Measurements from ENCODE around the gene TPRA1. TPM values are rescaled to one million over a fixed set of nuclear protein-coding genes. Genes with fewer than 3 reads are reported as not detected.
A peak's percentile ranks its signal among the peaks of the same experiment; 100 is the strongest.

The TPRA1 gene
- total and polyA plus RNA-seq, 2 experiments from 2014 or later = 16.7 to 30.4 TPM

- H3K27me3 ChIP-seq (ENCODE audit: insufficient read depth) = no peaks in the 10 kb centered on the region
- no peaks in the 10 kb centered on the region for H3K79me2 ChIP-seq (replicated peaks; ENCODE audit: insufficient read depth)
- no peak overlapping the region for H3K4me3 ChIP-seq
- no peak for TF ChIP-seq NANOG (IDR thresholded peaks at IDR 0.05; ENCODE audit: borderline replicate concordance)
- no peak for TF ChIP-seq JUNB (IDR thresholded peaks at IDR 0.05; ENCODE audit: unreplicated experiment)
- TF ChIP-seq ZNF114 (CRISPR knock-in tag; IDR thresholded peaks at IDR 0.05) = no peak
- TF ChIP-seq ZNF331 (CRISPR knock-in tag; IDR thresholded peaks at IDR 0.05; ENCODE audit: low read depth) = no peak
- H3K36me3 ChIP-seq (ENCODE audit: insufficient read depth) = no peaks in the 10 kb centered on the region
- Mint-ChIP-seq H3K36me3 (ENCODE audit: low read depth) (no peaks in the 10 kb centered on the region; the same call in 2 of the 3 replicates), H3K27me3 (ENCODE audit: insufficient read depth, low read depth, poor library complexity) (peaks cover 14% of the 10 kb centered on the region), H3K9me3 (no peaks in the 10 kb centered on the region), H3K27ac (no peak overlapping the region), H3K4me3 (no peak overlapping the region), H3K4me1 (peaks cover 18% of the 10 kb centered on the region)
- 0 out of 2 replicates have a peak, but pooled peaks cover 5% of the 10 kb centered on the region for H3K4me1 ChIP-seq (ENCODE audit: insufficient read depth)
- H3F3A ChIP-seq (replicated peaks; ENCODE audit: low read depth) = no peaks in the 10 kb centered on the region
- H4K20me1 ChIP-seq (replicated peaks; ENCODE audit: insufficient read depth) = no peaks in the 10 kb centered on the region
- H2AFZ ChIP-seq = no peak overlapping the region
- no peaks in the 10 kb centered on the region for H3K9me2 ChIP-seq (ENCODE audit: insufficient read depth)
- no peak for ATAC-seq
- no peak overlapping the region for H3K4me2 ChIP-seq
- H3K27ac ChIP-seq (ENCODE audit: low read depth) = no peak overlapping the region
- DNase-seq (ENCODE audit: low spot score) = no peak
Measured at GRCh38 chr3:127538569-127538968, 52.0 kb downstream of the TPRA1 start.

GRCh38 chr3:127536830-127537812 lies 53.4 kb downstream of the TPRA1 start:
- no peak overlapping the region for H3K27ac ChIP-seq (ENCODE audit: low read depth)
- TF ChIP-seq CTCF (conservative IDR thresholded peaks at IDR 0.05; ENCODE audit: low read depth in 2 of 2) (no peak), JUNB (IDR thresholded peaks at IDR 0.05; ENCODE audit: unreplicated experiment) (no peak), ZNF331 (CRISPR knock-in tag; IDR thresholded peaks at IDR 0.05; ENCODE audit: low read depth) (no peak), ZNF462 (CRISPR knock-in tag; IDR thresholded peaks at IDR 0.05) (no peak), CREB1 (CRISPR knock-in tag; IDR thresholded peaks at IDR 0.05; ENCODE audit: low read depth) (no peak), EZH2 (IDR thresholded peaks at IDR 0.05; ENCODE audit: low read depth, unreplicated experiment) (no peak)

More at GRCh38 chr3:127536830-127537812, 53.4 kb downstream of the TPRA1 start:
- Histone ChIP-seq H3K27me3 (ENCODE audit: insufficient read depth) (no peaks in the 10 kb centered on the region), H3K4me1 (ENCODE audit: insufficient read depth) (0 out of 2 replicates have a peak, but pooled peaks cover 5% of the 10 kb centered on the region), H2AFZ (peak overlapping the region; percentile 56; the same call in 1 of the 2 replicates), H3K9me2 (ENCODE audit: insufficient read depth) (no peaks in the 10 kb centered on the region), H3F3A (replicated peaks; ENCODE audit: low read depth) (no peaks in the 10 kb centered on the region), H3K4me2 (no peak overlapping the region; the same call in 1 of the 2 replicates), H3K79me2 (replicated peaks; ENCODE audit: insufficient read depth) (no peaks in the 10 kb centered on the region), H3K4me3 (no peak overlapping the region), H4K20me1 (replicated peaks; ENCODE audit: insufficient read depth) (no peaks in the 10 kb centered on the region), H3K36me3 (ENCODE audit: insufficient read depth) (no peaks in the 10 kb centered on the region)
- ATAC-seq (peak; percentile 85), DNase-seq (ENCODE audit: low spot score) (peak; percentile 40)
- H3K9me3 Mint-ChIP-seq = no peaks in the 10 kb centered on the region
- no peak overlapping the region for H3K27ac Mint-ChIP-seq
- H3K4me1 Mint-ChIP-seq = peaks cover 18% of the 10 kb centered on the region
- H3K27me3 Mint-ChIP-seq (ENCODE audit: insufficient read depth, low read depth, poor library complexity) = peaks cover 10% of the 10 kb centered on the region
- H3K4me3 Mint-ChIP-seq = no peak overlapping the region
- no peaks in the 10 kb centered on the region; the same call in 2 of the 3 replicates for H3K36me3 Mint-ChIP-seq (ENCODE audit: low read depth)
